Middle frontal gyrus (tissue), 1 donor: ENCODE measurements around the gene UBA3.

Experiments used
- DNase-seq: peaks from one replicate; pipeline ENCODE4 v3.0.0-alpha.2; 2015; ENCODE audit warnings: low spot score; ENCODE audit errors: extremely low spot score

The UBA3 gene

DNA sequence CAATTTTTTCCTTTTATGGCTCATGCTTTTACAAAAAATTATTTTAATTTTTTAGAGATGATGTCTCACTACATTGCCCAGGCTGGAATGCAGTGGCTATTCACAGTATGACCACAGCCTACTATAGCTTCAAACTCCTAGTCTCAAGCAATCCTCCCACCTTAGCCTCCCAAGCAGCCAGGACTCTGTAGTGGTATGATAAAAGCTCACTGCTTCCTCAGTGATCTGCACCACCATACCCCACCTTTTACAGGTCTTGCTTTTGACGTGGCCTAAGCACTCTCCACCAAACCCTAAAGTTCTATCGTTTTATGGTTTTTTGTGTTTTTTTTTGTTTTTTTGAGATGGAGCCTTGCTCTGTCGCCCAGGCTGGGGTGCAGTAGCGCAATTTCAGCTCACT is 14.0 kb downstream of the UBA3 start:
- no peak for DNase-seq

- DNase-seq: no peak
Observed at GRCh38 chr3:69065318-69065964, 14.7 kb downstream of the UBA3 start.

GRCh38 chr3:69063636-69064035 is 16.5 kb downstream of the UBA3 start:
- DNase-seq: no peak

GRCh38 chr3:69059688-69060087 is 20.5 kb downstream of the UBA3 start:
- no peak for DNase-seq

DNA sequence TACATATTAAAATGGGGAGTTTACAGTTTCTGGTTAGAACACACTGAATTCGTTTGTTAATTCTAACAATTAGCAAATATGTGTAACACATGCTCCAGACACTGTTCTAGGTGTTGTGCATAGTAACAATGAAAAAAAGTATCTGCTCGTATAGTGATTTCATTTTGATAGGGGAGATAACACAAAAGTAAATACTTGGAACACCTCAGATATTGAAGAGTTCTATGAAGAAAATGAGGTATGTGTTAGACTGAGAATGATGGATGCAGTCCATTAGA is 21.3 kb downstream of the UBA3 start:
- DNase-seq: no peak

- DNase-seq: no peak
Observed at GRCh38 chr3:69058180-69058946, 21.8 kb downstream of the UBA3 start.

DNA sequence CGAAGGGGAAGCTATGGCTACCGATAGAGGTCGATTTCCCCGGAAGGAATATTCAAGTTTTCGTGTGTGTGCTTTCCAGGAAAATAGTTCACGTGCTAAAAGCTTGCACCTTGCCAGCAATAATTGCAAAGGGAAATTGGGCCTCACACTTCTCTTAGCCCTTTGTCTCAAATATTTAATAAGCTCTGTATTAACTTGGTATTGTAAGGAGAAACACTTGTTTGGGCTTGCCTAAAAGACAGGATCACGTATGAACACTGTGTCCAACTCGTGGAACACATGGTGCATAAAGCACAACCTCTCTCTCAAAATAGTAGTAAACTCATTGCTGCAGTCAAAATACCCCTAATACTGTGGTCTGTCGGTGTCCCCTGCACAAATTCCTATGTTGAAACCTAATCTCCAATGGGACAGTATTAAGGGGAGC is 27.7 kb downstream of the UBA3 start:
- no peak for DNase-seq

- peak; percentile 95 for DNase-seq
Observed at GRCh38 chr3:69051756-69052471, 28.3 kb downstream of the UBA3 start, which contains the start of gene TMF1. Gene TMF1 (minus strand): TSS chr3:69052333. CDS start chr3:69052086, 247 bp downstream.

DNA sequence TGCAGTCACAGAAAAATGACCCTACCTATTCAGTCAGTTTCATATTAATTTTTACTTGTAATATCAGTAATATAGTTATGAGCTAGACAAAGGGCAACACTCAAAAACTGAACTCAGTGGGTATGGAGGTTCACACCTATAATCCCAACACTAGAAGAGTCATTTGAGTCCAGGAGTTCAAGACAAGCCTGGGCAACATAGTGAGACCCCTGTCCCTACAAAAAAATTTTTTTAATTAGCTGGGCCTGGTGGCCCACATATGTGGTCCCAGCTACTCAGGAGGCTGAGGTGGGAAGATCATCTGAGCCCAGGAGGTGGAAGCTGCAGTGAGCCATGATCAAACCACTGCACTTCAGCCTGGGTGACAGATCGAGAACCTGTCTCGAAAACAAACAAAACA is 31.2 kb downstream of the UBA3 start:
- DNase-seq: no peak

DNA sequence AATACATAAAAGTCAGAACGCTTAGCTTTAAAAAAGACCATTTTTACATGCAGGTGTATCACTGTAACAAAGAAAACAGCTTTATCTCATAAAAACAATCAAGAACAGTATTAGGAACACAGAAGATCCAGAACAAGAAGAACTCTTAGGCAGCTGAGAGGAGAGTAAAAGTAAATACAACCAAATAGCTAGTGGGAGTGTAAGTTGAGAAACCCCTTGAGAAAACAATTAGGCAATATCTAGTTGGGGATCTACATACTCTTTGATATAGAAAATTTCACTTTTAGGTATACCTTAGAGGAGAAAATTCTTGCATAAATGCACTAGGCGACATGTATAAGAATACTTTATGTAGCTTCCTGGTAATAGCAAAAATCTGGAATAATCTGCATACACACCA is 35.6 kb downstream of the UBA3 start:
- DNase-seq: no peak

- no peak for DNase-seq
Observed at GRCh38 chr3:69033470-69033869, 46.7 kb downstream of the UBA3 start.

- DNase-seq: no peak
Observed at GRCh38 chr3:69032737-69033136, 47.4 kb downstream of the UBA3 start.

DNA sequence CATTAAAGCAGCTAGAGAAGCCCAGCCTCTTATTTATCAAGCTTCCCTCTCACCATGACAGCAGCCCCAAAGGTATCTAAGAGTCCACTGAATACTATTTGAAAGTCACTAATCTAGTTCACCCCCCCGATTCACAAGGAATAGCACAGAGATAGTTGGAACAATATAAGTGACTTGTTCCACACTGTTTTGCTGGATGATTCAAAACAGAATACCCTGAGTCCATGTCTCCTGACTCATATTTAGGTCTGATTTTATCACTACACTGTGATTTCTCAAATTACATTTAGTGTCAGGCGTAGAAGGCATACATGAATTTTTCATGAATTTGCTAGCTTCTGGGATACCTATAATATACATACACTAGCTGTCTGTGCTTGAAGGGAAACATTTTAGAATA is 48.0 kb downstream of the UBA3 start:
- no peak for DNase-seq

DNA sequence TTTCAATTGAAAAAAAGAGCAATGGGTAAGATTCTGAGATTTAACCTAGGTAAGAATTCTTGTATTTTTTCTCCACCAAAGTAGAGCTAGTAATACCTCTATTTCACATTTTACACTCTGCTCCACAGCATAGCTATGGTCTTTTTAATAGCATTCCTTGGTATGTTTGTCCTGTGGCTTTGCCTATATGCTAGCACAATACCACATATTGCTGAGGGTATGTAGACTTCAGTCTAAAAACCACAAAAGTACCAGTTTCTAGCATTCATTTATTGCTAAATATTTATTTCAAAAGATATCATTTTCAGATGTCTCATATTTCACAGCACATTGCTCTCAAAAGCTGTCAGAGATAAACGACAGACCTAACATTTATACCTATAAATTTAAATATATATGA is 48.5 kb downstream of the UBA3 start:
- DNase-seq: no peak

- DNase-seq: no peak
Observed at GRCh38 chr3:69020857-69021256, 59.3 kb downstream of the UBA3 start.

- DNase-seq: no peak
Observed at GRCh38 chr3:69020424-69020823, 59.7 kb downstream of the UBA3 start.

GRCh38 chr3:69016901-69017300 is 63.3 kb downstream of the UBA3 start:
- no peak for DNase-seq

GRCh38 chr3:69016102-69016501 is 64.1 kb downstream of the UBA3 start:
- no peak for DNase-seq

- DNase-seq: no peak
Observed at GRCh38 chr3:69014022-69014580, 66.1 kb downstream of the UBA3 start.

GRCh38 chr3:69013253-69014021 is 66.7 kb downstream of the UBA3 start, which contains the start of gene EOGT:
Gene EOGT (minus strand): TSS chr3:69013684. CDS start chr3:69009846, 3,838 bp downstream.
- peak; percentile 68 for DNase-seq

GRCh38 chr3:69012800-69013252 is 67.3 kb downstream of the UBA3 start:
- DNase-seq: no peak
